MM.1S (cell line): Measurements from ENCODE around the gene DPH7.

Experiments used
- EZH2 ChIP-seq: fragments of 300-600 bp; sonication (generic); optimal IDR thresholded peaks from 2 replicates; pipeline ENCODE3; 2017; ENCODE audit warnings: low read depth, mild to moderate bottlenecking, antibody characterized with exemption, low read length, mixed read lengths
- EZH2phosphoT487 ChIP-seq: fragments of 300-600 bp; sonication (generic); IDR thresholded peaks from 2 replicates; pipeline ENCODE4 v1.6.1; 2018; ENCODE audit warnings: antibody characterized with exemption, low read length
- TF ChIP-seq, protein P1 (sequence below): fragments of 300-600 bp; sonication (generic); IDR thresholded peaks from 2 replicates; pipeline ENCODE4 v1.5.1; 2016; ENCODE audit warnings: antibody characterized with exemption, low read length, mixed read lengths

GRCh38 chr9:137603879-137604278 lies 25.2 kb upstream of the DPH7 start:
- TF ChIP-seq, protein P1, sequence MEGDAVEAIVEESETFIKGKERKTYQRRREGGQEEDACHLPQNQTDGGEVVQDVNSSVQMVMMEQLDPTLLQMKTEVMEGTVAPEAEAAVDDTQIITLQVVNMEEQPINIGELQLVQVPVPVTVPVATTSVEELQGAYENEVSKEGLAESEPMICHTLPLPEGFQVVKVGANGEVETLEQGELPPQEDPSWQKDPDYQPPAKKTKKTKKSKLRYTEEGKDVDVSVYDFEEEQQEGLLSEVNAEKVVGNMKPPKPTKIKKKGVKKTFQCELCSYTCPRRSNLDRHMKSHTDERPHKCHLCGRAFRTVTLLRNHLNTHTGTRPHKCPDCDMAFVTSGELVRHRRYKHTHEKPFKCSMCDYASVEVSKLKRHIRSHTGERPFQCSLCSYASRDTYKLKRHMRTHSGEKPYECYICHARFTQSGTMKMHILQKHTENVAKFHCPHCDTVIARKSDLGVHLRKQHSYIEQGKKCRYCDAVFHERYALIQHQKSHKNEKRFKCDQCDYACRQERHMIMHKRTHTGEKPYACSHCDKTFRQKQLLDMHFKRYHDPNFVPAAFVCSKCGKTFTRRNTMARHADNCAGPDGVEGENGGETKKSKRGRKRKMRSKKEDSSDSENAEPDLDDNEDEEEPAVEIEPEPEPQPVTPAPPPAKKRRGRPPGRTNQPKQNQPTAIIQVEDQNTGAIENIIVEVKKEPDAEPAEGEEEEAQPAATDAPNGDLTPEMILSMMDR = no peak
- no peak for TF ChIP-seq EZH2
- no peak for TF ChIP-seq EZH2phosphoT487
